ENCODE measurements around the gene CAPZA2. TPM values are rescaled to one million over a fixed set of nuclear protein-coding genes. Genes with fewer than 3 reads are reported as not detected.
A peak's percentile ranks its signal among the peaks of the same experiment; 100 is the strongest.
"Not testable (repeated sequence)": the region's sequence is repeated elsewhere in the genome, so short reads cannot be mapped to it uniquely, and the experiment has no call there.

The CAPZA2 gene
- polyA plus RNA-seq: 125 TPM
- long read RNA-seq, donor 1, full-length matches to known transcripts: 43 of 43 reads
- long read RNA-seq, donor 1, partial matches to known transcripts: 0 of 43 reads
- long read RNA-seq, donor 1, other reads (novel, unspliced or antisense): 0 of 43 reads
- long read RNA-seq, donor 2, full-length matches to known transcripts: 101 of 101 reads
- long read RNA-seq, donor 2, partial matches to known transcripts: 0 of 101 reads
- long read RNA-seq, donor 2, other reads (novel, unspliced or antisense): 0 of 101 reads
- long read RNA-seq, donor 3, full-length matches to known transcripts: 106 of 106 reads
- long read RNA-seq, donor 3, partial matches to known transcripts: 0 of 106 reads
- long read RNA-seq, donor 3, other reads (novel, unspliced or antisense): 0 of 106 reads
- long read RNA-seq, donor 4, full-length matches to known transcripts: 17 of 17 reads
- long read RNA-seq, donor 4, partial matches to known transcripts: 0 of 17 reads
- long read RNA-seq, donor 4, other reads (novel, unspliced or antisense): 0 of 17 reads
- long read RNA-seq, donor 5, full-length matches to known transcripts: 44 of 44 reads
- long read RNA-seq, donor 5, partial matches to known transcripts: 0 of 44 reads
- long read RNA-seq, donor 5, other reads (novel, unspliced or antisense): 0 of 44 reads
- long read RNA-seq, donor 6, full-length matches to known transcripts: 78 of 103 reads
- long read RNA-seq, donor 6, partial matches to known transcripts: 25 of 103 reads
- long read RNA-seq, donor 6, other reads (novel, unspliced or antisense): 0 of 103 reads
- long read RNA-seq, donor 7, full-length matches to known transcripts: 28 of 28 reads
- long read RNA-seq, donor 7, partial matches to known transcripts: 0 of 28 reads
- long read RNA-seq, donor 7, other reads (novel, unspliced or antisense): 0 of 28 reads
- long read RNA-seq, donor 8, full-length matches to known transcripts: 91 of 120 reads
- long read RNA-seq, donor 8, partial matches to known transcripts: 29 of 120 reads
- long read RNA-seq, donor 8, other reads (novel, unspliced or antisense): 0 of 120 reads
- long read RNA-seq, donor 9, full-length matches to known transcripts: 82 of 82 reads
- long read RNA-seq, donor 9, partial matches to known transcripts: 0 of 82 reads
- long read RNA-seq, donor 9, other reads (novel, unspliced or antisense): 0 of 82 reads
- long read RNA-seq, donor 10, full-length matches to known transcripts: 87 of 93 reads
- long read RNA-seq, donor 10, partial matches to known transcripts: 6 of 93 reads
- long read RNA-seq, donor 10, other reads (novel, unspliced or antisense): 0 of 93 reads
- long read RNA-seq, donor 11, full-length matches to known transcripts: 73 of 73 reads
- long read RNA-seq, donor 11, partial matches to known transcripts: 0 of 73 reads
- long read RNA-seq, donor 11, other reads (novel, unspliced or antisense): 0 of 73 reads

- Histone ChIP-seq H3K27me3 (ENCODE audit: control insufficient read depth, insufficient read depth, low read length) (no peaks in the 10 kb centered on the region), H3K27ac (ENCODE audit: low read length) (peak within 1 kb of the TSS; percentile 97), H3K4me3 (ENCODE audit: low read length) (peak within 1 kb of the TSS; percentile 83), H3K4me1 (ENCODE audit: control insufficient read depth, insufficient read depth, low read length) (peaks cover 4% of the 10 kb centered on the region), H3K36me3 (ENCODE audit: control insufficient read depth, insufficient read depth, low read length) (no peaks in the 10 kb centered on the region), H3K9me3 (ENCODE audit: control insufficient read depth, low read depth, low read length) (no peaks in the 10 kb centered on the region)
- no CpG with 5 or more reads among the region's 80 CpGs for WGBS (ENCODE audit: insufficient coverage, low lambda C conversion rate)
- DNase-seq: peak; percentile 93 to 96
Measured at GRCh38 chr7:116862234-116862950, at the start of gene CAPZA2. CAPZA2 (plus strand) TSS chr7:116862587; CDS start chr7:116862612, 25 bp downstream.

- H3K4me3 ChIP-seq (ENCODE audit: low read length): no peak overlapping the region
- no peaks in the 10 kb centered on the region for H3K9me3 ChIP-seq (ENCODE audit: control insufficient read depth, low read depth, low read length)
- peak overlapping the region; percentile 80 for H3K27ac ChIP-seq (ENCODE audit: low read length)
- WGBS (ENCODE audit: insufficient coverage, low lambda C conversion rate): 40% methylated on average over 1 of the region's 2 CpGs
- DNase-seq: peak; percentile 71 to 92
- H3K4me1 ChIP-seq (ENCODE audit: control insufficient read depth, insufficient read depth, low read length): peaks cover 41% of the 10 kb centered on the region
- H3K27me3 ChIP-seq (ENCODE audit: control insufficient read depth, insufficient read depth, low read length): no peaks in the 10 kb centered on the region
- H3K36me3 ChIP-seq (ENCODE audit: control insufficient read depth, insufficient read depth, low read length): no peaks in the 10 kb centered on the region
Measured at GRCh38 chr7:116812860-116813259, 49.5 kb upstream of the CAPZA2 start.

- peak in 1 of 2 donors; percentile 45 for DNase-seq
- H3K27me3 ChIP-seq (ENCODE audit: control insufficient read depth, insufficient read depth, low read length); H3K4me3 ChIP-seq (ENCODE audit: low read length); H3K9me3 ChIP-seq (ENCODE audit: control insufficient read depth, low read depth, low read length); H3K36me3 ChIP-seq (ENCODE audit: control insufficient read depth, insufficient read depth, low read length): not testable (repeated sequence)
- Histone ChIP-seq H3K4me1 (ENCODE audit: control insufficient read depth, insufficient read depth, low read length) (peaks cover 41% of the 10 kb centered on the region), H3K27ac (ENCODE audit: low read length) (peak overlapping the region; percentile 80)
- 100% methylated on average over 1 of the region's 3 CpGs for WGBS (ENCODE audit: insufficient coverage, low lambda C conversion rate)
Measured at GRCh38 chr7:116813371-116813770, 49.0 kb upstream of the CAPZA2 start.

DNA sequence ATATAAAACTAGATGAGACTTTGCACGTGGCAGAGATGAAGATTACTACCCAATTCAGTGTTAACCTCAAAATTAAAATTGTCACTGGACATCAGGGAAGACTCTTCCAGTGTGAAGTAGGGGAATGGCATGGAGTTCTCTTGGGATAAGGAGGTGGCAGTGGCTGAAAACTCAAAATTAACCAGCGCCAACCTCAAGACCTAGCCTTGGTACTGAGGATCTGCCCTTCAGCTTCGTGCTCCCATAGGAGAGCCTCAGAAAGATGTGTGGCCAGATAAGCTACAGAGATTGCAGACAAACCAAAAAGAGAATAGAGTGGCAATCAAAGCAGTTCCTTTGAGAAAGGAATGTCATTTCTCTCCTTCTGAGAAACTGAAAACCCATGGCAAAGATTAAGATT lies 47.3 kb upstream of the CAPZA2 start:
- Histone ChIP-seq H3K27me3 (ENCODE audit: control insufficient read depth, insufficient read depth, low read length) (no peaks in the 10 kb centered on the region), H3K4me3 (ENCODE audit: low read length) (no peak overlapping the region), H3K27ac (ENCODE audit: low read length) (no peak overlapping the region), H3K9me3 (ENCODE audit: control insufficient read depth, low read depth, low read length) (no peaks in the 10 kb centered on the region), H3K4me1 (ENCODE audit: control insufficient read depth, insufficient read depth, low read length) (peaks cover 27% of the 10 kb centered on the region), H3K36me3 (ENCODE audit: control insufficient read depth, insufficient read depth, low read length) (no peaks in the 10 kb centered on the region)
- WGBS (ENCODE audit: insufficient coverage, low lambda C conversion rate): 80% methylated on average over 1 of the region's 3 CpGs
- no peak for DNase-seq

DNA sequence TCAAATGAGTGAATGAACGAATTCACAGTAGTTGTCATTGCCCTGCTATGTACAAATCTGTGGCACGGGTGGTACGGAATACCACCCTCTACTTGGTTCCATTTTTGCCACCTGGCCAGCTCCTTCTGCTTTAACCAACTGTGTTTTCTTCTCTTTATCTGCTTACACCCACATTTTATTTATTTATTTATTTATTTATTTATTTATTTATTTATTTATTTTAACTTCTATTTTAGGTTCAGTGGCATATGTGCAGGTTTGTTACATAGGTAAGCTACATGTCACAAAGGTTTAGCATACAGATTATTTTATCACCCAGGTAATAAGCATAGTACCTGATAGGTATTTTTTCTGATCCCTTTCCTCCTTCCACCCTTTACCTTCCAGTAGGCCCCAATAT lies 42.2 kb upstream of the CAPZA2 start:
- WGBS (ENCODE audit: insufficient coverage, low lambda C conversion rate): 100% methylated on average over 3 of the region's 3 CpGs
- Histone ChIP-seq H3K4me1 (ENCODE audit: control insufficient read depth, insufficient read depth, low read length) (no peaks in the 10 kb centered on the region), H3K9me3 (ENCODE audit: control insufficient read depth, low read depth, low read length) (no peaks in the 10 kb centered on the region), H3K36me3 (ENCODE audit: control insufficient read depth, insufficient read depth, low read length) (no peaks in the 10 kb centered on the region), H3K27ac (ENCODE audit: low read length) (no peak overlapping the region), H3K4me3 (ENCODE audit: low read length) (no peak overlapping the region), H3K27me3 (ENCODE audit: control insufficient read depth, insufficient read depth, low read length) (no peaks in the 10 kb centered on the region)
- DNase-seq: no peak

DNA sequence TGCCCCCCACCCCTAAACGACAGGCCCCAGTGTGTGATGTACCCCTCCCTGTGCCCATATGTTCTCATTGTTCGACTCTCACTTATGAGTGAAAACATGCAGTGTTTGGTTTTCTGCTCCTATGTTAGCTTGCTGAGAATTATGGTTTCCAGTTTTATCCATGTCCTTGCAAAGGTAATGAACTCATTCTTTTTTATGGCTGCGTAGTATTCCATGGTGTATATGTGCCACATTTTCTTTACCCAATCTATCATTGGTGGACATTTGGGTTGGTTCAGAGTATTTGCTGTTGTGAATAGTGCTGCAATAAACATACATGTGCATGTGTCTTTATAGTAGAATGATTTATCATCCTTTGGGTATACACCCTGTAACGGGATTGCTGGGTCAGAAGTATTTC lies 40.7 kb upstream of the CAPZA2 start:
- H3K4me3 ChIP-seq (ENCODE audit: low read length); H3K27me3 ChIP-seq (ENCODE audit: control insufficient read depth, insufficient read depth, low read length); H3K4me1 ChIP-seq (ENCODE audit: control insufficient read depth, insufficient read depth, low read length); DNase-seq; H3K27ac ChIP-seq (ENCODE audit: low read length); H3K9me3 ChIP-seq (ENCODE audit: control insufficient read depth, low read depth, low read length); H3K36me3 ChIP-seq (ENCODE audit: control insufficient read depth, insufficient read depth, low read length): not testable (repeated sequence)
- 100% methylated on average over 1 of the region's 4 CpGs for WGBS (ENCODE audit: insufficient coverage, low lambda C conversion rate)

DNA sequence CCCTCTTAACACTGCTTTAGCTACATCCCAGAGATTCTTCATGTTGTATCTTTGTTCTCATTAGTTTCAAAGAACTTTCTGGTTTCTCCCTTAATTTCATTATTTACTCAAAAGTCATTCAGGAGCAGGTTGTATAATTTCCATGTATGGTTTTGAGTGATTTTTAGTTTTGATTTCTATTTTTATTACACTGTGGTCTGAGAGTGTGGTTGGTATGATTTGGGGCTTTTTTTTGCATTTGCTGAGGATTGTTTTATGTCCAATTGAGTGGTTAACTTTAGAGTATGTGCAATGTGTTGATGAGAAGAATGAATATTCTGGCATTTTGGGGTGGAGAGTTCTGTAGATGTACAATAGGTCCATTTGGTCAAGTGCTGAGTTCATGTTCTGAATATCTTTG lies 37.9 kb upstream of the CAPZA2 start:
- DNase-seq: no peak
- Histone ChIP-seq H3K4me1 (ENCODE audit: control insufficient read depth, insufficient read depth, low read length) (no peaks in the 10 kb centered on the region), H3K4me3 (ENCODE audit: low read length) (no peak overlapping the region), H3K27me3 (ENCODE audit: control insufficient read depth, insufficient read depth, low read length) (no peaks in the 10 kb centered on the region), H3K36me3 (ENCODE audit: control insufficient read depth, insufficient read depth, low read length) (no peaks in the 10 kb centered on the region), H3K9me3 (ENCODE audit: control insufficient read depth, low read depth, low read length) (no peaks in the 10 kb centered on the region), H3K27ac (ENCODE audit: low read length) (no peak overlapping the region)

DNA sequence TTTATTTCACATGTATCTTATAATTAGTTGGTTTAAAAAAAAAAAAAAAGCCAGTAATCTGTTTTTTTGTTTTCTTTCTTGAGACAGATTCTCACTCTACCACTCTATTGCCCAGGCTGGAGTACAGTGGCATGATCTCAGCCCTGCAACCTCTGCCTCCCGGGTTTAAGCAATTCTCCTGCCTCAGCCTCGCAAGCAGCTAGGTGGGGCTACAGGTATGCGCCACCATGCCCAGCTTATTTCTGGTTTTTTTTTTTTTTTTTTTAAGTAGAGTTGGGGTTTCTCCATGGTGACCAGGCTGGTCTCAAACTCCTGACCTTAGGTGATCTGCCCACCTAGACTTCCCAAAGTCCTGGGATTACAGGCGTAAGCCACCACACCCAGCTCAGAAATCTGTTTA lies 34.1 kb upstream of the CAPZA2 start:
- no peak overlapping the region for H3K4me3 ChIP-seq (ENCODE audit: low read length)
- H3K9me3 ChIP-seq (ENCODE audit: control insufficient read depth, low read depth, low read length): no peaks in the 10 kb centered on the region
- no peaks in the 10 kb centered on the region for H3K27me3 ChIP-seq (ENCODE audit: control insufficient read depth, insufficient read depth, low read length)
- WGBS (ENCODE audit: insufficient coverage, low lambda C conversion rate): 93% methylated on average over 2 of the region's 4 CpGs
- no peak for DNase-seq
- no peaks in the 10 kb centered on the region for H3K36me3 ChIP-seq (ENCODE audit: control insufficient read depth, insufficient read depth, low read length)
- no peak overlapping the region for H3K27ac ChIP-seq (ENCODE audit: low read length)
- no peaks in the 10 kb centered on the region for H3K4me1 ChIP-seq (ENCODE audit: control insufficient read depth, insufficient read depth, low read length)

GRCh38 chr7:116829041-116829440 lies 33.3 kb upstream of the CAPZA2 start:
- WGBS (ENCODE audit: insufficient coverage, low lambda C conversion rate): 94% methylated on average over 2 of the region's 3 CpGs

More at GRCh38 chr7:116829041-116829440, 33.3 kb upstream of the CAPZA2 start:
- Histone ChIP-seq H3K4me1 (ENCODE audit: control insufficient read depth, insufficient read depth, low read length) (no peaks in the 10 kb centered on the region), H3K36me3 (ENCODE audit: control insufficient read depth, insufficient read depth, low read length) (no peaks in the 10 kb centered on the region), H3K27me3 (ENCODE audit: control insufficient read depth, insufficient read depth, low read length) (no peaks in the 10 kb centered on the region), H3K9me3 (ENCODE audit: control insufficient read depth, low read depth, low read length) (no peaks in the 10 kb centered on the region), H3K27ac (ENCODE audit: low read length) (no peak overlapping the region), H3K4me3 (ENCODE audit: low read length) (no peak overlapping the region)
- DNase-seq: no peak

Data from large intestine (tissue), 12 donors.